ENCODE data around the gene CORO7.

GRCh38 chr16:4411684-4412083 lies 4.7 kb downstream of the CORO7 start:
- TF ChIP-seq, protein P1, sequence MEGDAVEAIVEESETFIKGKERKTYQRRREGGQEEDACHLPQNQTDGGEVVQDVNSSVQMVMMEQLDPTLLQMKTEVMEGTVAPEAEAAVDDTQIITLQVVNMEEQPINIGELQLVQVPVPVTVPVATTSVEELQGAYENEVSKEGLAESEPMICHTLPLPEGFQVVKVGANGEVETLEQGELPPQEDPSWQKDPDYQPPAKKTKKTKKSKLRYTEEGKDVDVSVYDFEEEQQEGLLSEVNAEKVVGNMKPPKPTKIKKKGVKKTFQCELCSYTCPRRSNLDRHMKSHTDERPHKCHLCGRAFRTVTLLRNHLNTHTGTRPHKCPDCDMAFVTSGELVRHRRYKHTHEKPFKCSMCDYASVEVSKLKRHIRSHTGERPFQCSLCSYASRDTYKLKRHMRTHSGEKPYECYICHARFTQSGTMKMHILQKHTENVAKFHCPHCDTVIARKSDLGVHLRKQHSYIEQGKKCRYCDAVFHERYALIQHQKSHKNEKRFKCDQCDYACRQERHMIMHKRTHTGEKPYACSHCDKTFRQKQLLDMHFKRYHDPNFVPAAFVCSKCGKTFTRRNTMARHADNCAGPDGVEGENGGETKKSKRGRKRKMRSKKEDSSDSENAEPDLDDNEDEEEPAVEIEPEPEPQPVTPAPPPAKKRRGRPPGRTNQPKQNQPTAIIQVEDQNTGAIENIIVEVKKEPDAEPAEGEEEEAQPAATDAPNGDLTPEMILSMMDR (IDR thresholded peaks at IDR 0.05; ENCODE audit: low read length), result no peak
- TF ChIP-seq EZH2 (IDR thresholded peaks at IDR 0.05; ENCODE audit: borderline replicate concordance, low read length), result no peak
